GM18511 (cell line): ENCODE data around the gene WDSUB1.

Source experiments
- ATAC-seq: cut with Tn5 transposase; IDR thresholded peaks from one replicate; pipeline ENCODE4 v1.9.1; 2021; ENCODE audit warnings: mild to moderate bottlenecking, moderate library complexity; ENCODE audit not compliant: unreplicated experiment

WDSUB1 gene

GRCh38 chr2:159225025-159226016 lies 61.2 kb downstream of the WDSUB1 start:
- ATAC-seq: no peak

GRCh38 chr2:159224061-159224813 lies 62.3 kb downstream of the WDSUB1 start:
- no peak for ATAC-seq

GRCh38 chr2:159219394-159219998 lies 67.0 kb downstream of the WDSUB1 start:
- no peak for ATAC-seq

GRCh38 chr2:159218389-159218788 lies 68.1 kb downstream of the WDSUB1 start:
- no peak for ATAC-seq

- ATAC-seq: no peak
Observed at GRCh38 chr2:159217676-159218075, 68.8 kb downstream of the WDSUB1 start.

- no peak for ATAC-seq
Observed at GRCh38 chr2:159215116-159215515, 71.4 kb downstream of the WDSUB1 start.

- no peak for ATAC-seq
Observed at GRCh38 chr2:159214325-159214865, 72.1 kb downstream of the WDSUB1 start.

- ATAC-seq: no peak
Observed at GRCh38 chr2:159213296-159213695, 73.2 kb downstream of the WDSUB1 start.

GRCh38 chr2:159211447-159212396 lies 74.8 kb downstream of the WDSUB1 start:
- no peak for ATAC-seq

- ATAC-seq: peak; percentile 93
Observed at GRCh38 chr2:159209341-159210306, 76.9 kb downstream of the WDSUB1 start.

GRCh38 chr2:159208438-159208837 lies 78.1 kb downstream of the WDSUB1 start:
- no peak for ATAC-seq

GRCh38 chr2:159206736-159207380 lies 79.6 kb downstream of the WDSUB1 start:
- no peak for ATAC-seq

GRCh38 chr2:159204381-159205144 lies 81.9 kb downstream of the WDSUB1 start:
- no peak for ATAC-seq

- no peak for ATAC-seq
Observed at GRCh38 chr2:159202568-159203071, 83.9 kb downstream of the WDSUB1 start.

- ATAC-seq: peak; percentile 98
Observed at GRCh38 chr2:159201360-159202063, 85.0 kb downstream of the WDSUB1 start.

GRCh38 chr2:159200498-159200897 lies 86.0 kb downstream of the WDSUB1 start:
- peak; percentile 10 for ATAC-seq
